GOT3 (cell line): ENCODE data around the gene PPP1R15B.
"Not testable (repeated sequence)": the region's sequence is repeated elsewhere in the genome, so short reads cannot be mapped to it uniquely, and the experiment has no call there.

Experiments
- DNase-seq: peaks from one replicate; lab custom pipeline; 2025; ENCODE audit warnings: mixed read lengths; lab: John Stamatoyannopoulos, UW

PPP1R15B gene

DNA sequence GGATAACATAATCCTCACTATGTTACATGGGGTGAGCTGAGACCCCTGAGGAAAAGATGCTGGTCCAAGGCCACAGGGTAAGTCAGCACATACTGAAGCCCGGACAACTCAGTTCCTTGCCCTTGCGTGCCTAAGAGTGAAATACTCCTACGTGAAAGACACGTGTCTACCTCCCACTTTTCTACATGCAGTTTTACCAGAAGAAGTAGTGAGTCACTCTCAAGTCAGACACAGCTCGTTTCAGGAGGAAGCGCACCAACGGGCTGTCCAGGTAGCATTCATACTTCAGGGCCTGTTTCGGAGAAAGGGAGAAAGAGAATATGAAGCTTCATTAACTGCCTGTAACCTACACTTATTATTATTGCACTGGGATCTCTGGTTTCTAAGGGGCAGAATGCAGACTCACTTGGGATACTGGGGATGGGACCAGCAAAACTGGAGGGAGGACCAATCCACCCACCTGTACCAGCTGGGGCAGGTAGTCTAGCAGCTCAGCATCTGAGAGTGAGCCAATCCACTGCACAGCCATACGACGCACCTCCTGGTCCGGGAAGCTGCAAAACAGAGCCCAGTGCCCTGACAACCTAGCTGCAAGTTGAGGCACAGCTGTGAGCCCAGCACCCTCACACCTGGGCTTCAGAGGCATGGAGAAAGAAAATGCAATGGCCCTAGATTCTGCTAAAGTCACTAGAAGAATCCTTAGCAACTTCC, 32.4 kb upstream of the PPP1R15B start:
- DNase-seq, result no peak

- no peak for DNase-seq
Measured at GRCh38 chr1:204443260-204443619, 31.6 kb upstream of the PPP1R15B start.

DNA sequence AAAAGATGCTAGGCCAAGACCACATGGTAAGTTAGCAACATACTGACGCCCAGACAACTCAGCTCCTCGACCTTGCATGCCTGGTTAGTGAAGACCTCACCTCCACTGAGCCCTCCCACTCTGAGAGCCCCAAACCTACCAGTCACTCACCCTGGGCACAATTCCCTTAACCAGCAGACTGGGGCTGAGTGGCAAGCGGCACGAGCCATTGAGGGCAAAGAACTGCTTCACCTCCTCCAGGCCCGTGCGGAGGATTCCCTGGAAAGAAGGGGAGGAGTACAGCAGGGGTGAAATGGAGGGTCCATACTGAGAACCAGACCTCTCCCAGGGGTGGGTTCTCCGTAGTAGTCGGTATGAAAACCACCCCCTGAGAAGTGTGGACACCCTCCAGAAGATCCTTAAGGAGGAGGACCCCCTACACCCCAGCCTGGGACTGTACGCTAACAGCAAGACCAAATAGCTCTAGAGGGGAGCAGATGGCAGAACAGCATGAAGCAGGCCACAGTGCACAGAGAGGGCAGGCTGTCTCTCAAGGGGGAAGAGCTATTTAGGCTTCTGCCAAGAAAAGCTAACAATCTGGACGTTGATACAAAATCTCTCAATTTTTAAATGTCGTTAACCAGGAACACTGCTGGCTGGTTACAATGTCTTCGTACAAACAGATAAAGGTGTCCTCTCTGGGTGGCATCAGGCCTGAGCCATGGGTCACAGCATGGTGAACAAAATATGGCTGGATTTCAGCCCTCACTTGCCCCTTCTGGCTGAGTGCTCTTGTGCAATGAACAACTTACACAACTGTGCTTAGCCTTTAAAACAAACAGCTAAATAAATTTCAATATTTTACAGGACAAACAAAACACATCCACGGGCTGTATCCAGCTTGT, 31.0 kb upstream of the PPP1R15B start:
- DNase-seq, result no peak

- DNase-seq, result no peak
Measured at GRCh38 chr1:204441558-204441957, 29.9 kb upstream of the PPP1R15B start.

DNA sequence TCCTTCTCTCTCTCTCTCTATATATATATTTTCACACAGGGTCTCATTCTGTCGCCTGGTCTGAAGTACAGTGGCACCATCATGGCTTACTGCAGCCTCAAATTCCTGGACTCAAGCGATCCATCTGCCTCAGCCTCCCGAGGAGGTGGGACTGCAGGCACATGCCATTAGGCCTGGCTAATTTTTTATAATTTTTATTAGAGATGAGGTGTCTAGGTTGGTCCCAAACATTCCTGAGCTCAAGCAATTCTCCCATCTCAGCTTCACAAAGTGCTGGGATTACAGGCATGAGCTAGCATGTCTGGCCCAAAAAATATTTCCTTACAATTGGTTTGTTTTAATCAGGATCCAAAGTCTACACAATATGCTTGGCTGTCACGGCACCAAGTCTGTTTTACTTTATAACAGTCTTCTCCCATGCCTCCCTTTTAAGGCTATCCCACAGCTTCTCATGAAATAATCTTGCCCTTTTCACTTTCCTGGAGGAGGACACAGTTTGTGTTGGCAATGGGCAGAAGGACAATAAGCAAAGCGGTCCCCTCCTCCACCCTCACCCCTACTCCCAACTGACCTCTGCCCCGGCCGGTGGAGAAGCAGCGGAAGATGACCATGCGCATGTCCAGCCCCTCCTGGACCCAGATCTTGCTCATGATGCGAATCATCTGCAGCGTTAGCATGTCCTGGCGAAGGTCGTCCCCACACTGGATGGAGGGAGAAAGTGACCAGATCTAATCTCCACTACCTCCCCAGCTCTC, 28.2 kb upstream of the PPP1R15B start:
- DNase-seq, result no peak

- no peak for DNase-seq
Measured at GRCh38 chr1:204438628-204439027, 27.0 kb upstream of the PPP1R15B start.

- no peak for DNase-seq
Measured at GRCh38 chr1:204437796-204438570, 26.4 kb upstream of the PPP1R15B start.

GRCh38 chr1:204435872-204436271, 24.3 kb upstream of the PPP1R15B start:
- no peak for DNase-seq

DNA sequence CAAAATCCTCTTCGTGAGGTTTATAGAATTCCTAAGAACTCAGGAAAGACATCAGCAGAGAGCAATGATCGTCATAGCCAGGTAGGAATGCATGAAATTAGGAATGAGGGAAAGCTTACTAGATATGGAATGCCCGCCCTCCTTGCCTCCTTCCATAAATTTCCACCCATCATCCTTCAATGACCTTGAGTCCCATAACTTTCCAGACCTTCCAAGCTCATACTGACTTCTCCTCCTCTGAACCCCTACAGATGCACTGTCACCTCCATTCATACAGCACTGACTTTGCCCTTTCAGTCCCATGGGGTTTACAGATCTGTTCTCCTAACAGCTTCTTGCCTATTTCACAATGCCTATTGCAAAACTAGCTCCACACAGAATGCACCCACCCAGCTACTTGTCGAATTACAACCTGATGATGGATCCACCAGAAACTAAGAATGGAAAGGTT, 23.8 kb upstream of the PPP1R15B start:
- DNase-seq, result no peak

DNA sequence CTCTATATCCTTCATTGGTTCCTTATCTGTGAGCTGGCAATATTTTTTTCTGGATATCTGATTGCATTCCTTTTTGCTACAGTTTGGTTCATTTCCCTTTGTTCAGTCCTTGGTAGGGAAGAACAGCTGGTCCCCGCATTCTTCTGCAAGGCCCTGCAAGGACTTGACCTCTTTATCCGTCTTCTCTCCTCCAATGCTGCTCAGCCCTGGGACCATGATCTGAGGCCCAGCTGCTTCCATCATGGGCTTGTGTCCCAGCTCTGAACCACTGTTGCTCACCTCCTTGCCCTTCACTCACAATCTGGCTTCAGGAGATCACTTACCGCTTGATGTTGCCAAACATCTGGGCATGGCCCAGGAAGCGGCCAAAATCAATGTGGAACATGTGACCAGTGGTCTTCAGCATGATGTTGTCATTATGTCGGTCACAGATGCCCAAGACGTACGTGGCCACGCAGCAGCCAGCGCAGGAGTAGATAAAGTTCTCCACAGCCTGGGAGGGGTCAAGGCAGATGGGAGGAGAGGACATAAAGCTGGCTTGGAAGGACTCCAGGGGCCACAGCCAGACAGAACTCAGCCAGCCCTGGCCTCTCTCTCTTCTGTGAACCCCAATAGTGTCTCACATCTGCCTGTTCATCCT, 22.6 kb upstream of the PPP1R15B start:
- DNase-seq, result no peak

- no peak for DNase-seq
Measured at GRCh38 chr1:204432708-204433107, 21.1 kb upstream of the PPP1R15B start.

DNA sequence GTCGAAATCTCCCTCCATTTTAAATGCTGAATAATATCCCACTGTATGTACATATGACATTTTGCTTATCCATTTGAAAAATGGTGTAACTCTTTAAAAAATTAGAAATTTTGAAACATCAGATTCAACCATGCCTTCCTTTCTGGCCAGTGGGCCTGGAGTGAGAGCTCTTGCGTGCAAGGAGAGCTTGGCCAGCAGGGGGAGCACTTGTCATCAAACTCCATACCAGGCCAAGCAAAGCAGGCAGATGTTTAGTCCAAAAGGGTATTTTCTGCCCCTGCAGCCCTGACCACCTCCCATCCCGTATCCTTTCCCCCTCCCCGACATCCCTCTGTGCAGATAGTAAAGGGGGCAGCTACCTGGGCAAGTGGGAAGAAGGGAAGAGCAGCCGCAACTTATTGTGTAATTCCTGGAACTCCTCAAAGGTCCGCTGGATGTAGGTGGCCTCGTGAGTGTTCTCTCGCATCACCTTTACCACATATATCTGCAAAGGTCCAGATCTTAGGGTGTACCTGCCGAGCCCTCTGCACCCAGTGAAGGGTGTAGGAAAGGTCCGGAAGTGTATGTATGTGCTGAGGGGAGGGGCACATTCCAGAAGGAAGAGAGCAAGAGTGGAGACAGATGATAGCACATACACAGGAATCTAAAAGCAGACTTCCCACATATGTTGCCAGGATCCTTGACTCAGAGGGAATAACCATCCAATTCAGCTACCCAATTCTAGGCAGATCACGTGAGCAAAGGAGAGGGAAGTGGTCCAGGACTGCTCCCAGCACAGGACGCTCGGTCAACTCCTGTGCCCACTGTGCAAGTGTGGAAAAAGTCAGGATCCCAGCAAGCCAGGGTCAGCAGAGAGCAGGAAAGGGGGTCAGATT, 19.9 kb upstream of the PPP1R15B start:
- DNase-seq, result no peak

DNA sequence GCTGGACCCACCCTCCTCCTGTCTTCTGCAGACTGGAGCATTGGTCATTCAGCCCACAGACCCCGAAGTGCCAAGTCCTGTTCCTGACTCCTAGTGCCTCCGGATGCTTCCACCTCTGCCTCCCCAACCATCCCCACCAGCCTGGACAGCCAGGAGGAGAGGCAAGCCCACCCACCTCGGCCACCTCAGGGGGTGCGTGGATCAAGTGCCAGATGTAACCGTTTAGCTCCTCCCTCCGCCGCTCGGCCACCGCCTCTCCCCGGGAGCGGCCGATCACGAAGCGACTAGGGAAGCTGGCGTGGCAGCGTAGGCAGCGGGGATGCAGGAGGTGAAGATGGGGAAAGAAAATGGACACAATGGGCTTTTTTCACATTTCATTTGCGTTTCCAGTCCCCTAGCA, 18.1 kb upstream of the PPP1R15B start:
- no peak for DNase-seq

- no peak for DNase-seq
Measured at GRCh38 chr1:204426971-204427701, 15.5 kb upstream of the PPP1R15B start.

DNA sequence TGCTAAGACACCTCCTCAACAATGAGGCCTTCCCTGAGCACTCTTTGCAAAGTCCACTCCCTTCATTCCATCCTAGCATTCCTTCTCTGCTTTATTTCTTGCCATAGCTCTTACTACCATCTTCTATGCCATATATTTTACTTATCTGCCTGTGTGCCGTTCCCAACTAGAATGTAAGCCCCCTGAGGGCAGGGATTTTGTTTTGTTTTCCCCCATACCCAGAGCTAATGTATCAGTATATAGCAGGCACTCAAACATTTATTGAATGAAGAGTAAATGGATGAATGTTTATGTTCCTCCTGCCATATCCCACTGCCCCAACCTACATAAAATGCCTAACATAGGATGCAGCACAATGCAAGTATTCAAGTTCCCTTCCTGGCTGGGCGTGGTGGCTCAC, 14.9 kb upstream of the PPP1R15B start:
- no peak for DNase-seq

- DNase-seq, result no peak
Measured at GRCh38 chr1:204426035-204426436, 14.4 kb upstream of the PPP1R15B start.

DNA sequence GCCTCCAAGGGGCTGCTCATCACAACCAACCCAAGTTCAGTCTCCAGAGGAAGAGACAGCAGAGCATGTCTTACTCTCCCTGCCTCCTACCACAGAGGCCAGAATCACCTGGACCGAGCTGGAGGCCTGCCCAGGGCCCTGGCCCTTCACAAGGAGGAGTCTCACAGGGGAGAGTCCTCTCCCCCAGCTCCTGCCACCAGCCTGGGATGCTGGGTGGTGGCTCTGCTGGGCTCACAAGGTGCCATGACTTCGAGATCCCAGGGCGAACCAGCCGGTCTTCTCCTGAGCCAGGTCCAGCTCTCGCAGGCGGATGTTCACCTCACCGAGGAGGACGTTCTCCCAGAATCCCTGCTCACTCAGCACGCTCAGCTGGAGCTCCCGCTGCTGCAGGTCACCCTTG, 13.0 kb upstream of the PPP1R15B start:
- DNase-seq, result no peak

GRCh38 chr1:204422061-204422705, 10.6 kb upstream of the PPP1R15B start:
- DNase-seq, result not testable (repeated sequence)

- DNase-seq, result no peak
Measured at GRCh38 chr1:204421441-204421840, 9.8 kb upstream of the PPP1R15B start.
